Hippocampal formation (tissue), 2 donors: ENCODE data around the gene ALK.

Experiments
- DNase-seq, 2 donors: peaks; one replicate each; lab custom pipeline; 2025; lab: John Stamatoyannopoulos, UW

ALK gene

DNA sequence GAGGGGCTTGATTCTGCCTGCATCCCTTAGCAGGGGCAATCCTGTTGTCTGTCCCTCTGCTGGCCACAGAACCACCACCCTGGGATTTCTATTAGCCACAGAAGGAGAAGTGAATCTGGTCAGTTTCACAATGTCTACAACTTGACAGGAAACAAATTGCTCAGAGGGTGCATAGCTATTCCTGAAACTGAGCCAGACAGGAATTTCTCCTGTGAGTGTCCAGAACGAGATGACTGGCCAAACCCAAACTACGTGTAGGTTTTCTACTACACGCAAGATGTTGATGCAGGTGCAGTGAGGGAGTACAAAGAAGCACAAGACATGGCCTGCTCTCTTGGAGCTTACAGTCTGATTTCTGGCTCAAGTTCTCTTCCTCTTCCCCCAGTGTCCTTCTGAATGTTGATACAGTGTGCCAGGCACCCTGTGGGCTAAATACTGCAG lies 604.3 kb downstream of the ALK start:
- no peak for DNase-seq

DNA sequence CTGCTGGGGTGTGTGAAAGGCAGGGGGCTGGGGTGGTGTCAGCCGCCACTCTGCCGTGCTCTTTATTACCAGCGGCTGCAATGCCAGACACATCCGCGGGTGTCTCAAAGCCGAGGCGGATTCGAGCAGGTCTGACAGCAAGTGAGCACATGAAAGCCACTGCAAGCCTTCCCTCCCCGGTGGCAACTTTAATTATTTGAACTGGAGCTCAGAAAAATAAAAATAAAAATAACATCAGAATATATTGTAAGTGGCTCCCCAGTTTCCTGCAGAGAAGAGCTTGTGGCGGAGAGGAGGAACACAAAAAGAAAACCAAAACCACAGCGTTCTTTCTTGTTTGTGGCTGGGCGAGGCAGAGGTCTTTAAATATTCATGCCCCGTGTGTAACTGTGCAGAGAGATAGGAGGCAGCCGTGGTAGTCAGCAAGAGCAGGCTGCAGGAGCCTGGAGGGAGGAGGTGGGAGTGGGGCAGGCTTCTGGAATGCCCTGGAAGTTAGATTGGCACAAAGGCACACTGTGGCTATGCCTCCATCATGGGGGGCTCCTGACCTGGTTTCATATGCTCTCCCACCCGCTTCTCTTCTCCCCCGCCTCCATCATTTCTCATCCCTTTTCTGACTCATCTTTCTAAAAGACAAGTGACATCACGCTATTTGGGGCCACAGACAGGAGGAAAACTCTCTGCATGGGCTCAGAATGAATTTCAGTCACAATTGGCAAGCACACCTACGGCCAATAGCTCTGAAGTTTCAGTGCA lies 606.4 kb downstream of the ALK start:
- DNase-seq: no peak

DNA sequence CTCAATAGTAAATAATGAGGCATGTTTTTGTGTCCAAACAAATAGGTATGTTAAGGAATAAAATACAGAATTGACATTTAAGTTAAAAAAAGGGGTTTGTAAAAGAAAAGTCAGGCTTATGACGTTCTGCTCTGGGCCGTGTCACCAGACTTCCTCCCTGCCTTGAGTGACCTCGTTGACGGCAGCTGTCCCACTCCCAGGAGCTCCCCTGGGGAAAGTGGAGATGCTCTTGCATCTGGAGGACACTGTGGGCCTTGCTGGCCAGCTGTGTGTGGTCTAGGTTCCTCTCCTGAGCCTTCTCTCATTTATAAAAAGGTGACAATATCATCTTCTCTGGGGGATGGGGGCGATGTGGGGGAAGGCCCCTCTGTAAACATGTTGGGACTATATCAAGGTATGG lies 609.9 kb downstream of the ALK start:
- no peak for DNase-seq

DNA sequence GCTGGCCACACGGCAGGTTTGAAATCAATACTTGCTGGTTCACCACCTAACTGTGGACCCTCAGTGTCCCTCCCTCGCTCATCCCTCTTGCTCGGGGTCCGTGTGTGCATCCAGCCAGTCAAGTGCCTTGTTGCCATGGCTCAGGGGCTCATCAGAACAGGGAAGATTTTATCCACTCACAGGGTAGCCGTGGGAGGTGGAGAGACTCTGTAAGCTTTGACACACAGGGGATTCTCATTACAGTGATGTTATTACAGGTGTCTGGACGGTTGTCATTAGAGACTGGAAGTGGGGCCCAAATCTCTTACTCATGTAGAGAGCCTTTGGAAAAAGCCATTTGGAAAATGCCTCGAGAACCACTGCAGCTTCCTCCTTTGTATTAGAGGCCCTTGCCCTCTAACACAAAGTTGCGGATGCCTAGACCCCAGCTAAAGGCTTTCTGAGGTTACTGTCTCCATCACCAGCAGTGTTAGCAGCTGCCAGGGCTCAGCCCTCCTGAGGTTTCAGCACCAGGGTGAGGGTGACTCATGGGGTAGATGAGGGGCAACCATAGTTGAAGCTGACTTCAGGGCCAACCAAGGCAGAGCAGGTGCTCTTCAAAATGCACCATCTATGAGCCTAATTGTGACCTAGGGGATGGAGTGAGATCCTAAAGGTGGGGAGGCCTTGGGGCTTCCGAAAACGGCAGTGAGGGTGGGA lies 610.6 kb downstream of the ALK start:
- no peak for DNase-seq

DNA sequence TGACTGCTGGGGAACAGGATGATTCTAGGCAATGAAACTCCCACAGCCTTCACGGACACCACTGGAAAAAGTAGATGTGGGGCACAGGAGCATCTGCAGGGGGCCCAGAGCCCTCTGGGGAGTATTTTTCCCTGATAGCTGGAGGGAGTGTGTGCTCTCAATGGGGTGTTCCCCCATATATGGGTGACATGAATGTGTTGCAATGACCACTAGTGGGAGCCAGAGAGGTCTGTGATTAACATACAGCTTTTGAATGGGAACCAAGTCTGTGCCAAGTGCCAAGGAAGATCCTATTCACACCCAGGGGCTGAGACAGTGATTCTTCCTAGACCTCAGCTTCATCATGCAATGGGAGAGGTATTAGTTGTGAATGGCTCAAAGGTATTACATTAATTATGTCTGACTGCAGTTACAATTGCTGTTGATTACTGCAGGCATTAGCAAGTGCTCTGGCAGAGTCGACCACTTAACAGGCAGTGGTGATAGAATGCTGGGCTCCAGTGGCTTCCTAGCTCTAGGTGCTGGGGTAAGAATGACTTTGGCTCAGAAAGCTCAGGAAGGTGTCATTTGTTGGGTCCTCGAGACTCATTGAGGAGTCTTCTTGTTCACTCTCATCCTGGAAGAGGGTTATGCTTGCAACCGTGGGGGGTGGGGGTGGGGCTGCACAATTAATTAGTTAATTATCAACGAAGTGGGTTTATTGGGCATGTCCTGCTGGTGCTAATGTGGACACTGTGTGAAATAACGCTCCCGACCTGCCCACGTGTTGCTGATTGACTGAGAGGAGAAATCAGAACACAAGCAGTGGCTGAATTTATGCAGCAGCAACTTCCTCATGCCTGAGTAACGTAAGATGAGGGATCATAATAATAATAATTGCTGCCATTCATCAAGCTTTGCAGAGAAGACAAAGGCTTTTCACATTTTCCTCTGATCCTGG lies 612.0 kb downstream of the ALK start:
- peak in 1 of 2 donors; percentile 17 for DNase-seq

DNA sequence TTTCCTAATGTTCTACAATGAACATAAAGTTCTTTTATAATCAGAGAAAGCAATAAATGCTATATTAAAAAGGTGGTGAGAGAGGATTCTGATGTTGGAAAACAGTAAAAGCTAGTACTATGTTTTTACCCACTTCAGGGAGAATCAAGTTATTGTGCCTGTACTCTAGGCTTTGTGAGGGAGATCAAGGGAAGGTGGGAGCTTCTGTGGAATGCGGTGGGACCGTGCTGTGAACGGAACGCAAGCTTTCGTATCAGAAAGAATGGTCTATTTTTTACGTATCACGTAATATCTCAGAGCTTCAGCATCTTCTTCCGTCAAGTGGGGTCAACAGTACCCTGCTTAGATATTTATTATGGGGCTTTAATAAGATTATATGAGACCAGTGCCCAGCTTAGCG lies 613.0 kb downstream of the ALK start:
- no peak for DNase-seq

DNA sequence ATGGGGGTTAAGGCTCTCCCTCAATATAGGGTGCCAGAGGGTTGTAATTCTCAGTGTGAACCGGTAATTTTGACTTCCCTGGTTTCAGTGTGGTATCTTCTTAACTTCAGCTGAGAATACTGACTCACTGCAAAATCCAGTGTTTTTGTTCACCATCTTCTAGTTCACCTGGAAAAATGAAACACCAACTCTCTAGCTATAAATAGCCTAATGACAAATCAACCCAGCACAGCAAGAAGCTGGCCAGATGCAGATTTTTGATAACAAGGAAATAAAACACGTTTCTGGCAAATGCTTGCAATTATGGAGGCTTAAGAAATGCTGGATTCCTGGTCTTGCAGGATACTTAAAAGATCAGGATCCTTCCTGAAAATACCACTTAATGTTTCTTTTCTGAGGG lies 613.9 kb downstream of the ALK start:
- DNase-seq: no peak

DNA sequence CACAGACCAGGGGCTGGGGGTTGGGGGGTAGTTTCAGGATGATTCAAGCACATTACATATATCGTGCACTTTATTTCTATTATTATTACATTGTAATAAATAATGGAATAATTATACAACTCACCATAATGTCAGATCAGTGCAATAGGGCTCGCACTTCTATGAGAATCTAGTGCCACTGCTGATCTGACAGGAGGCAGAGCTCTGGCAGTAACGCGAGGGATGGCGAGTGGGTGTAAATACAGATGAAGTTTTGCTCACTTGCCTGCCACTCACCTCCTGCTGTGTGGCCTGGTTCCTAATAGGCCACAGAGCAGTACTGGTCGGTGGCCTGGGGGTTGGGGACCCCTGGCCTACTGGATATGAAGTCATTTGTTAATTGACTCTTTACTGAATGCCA lies 615.6 kb downstream of the ALK start:
- no peak for DNase-seq

DNA sequence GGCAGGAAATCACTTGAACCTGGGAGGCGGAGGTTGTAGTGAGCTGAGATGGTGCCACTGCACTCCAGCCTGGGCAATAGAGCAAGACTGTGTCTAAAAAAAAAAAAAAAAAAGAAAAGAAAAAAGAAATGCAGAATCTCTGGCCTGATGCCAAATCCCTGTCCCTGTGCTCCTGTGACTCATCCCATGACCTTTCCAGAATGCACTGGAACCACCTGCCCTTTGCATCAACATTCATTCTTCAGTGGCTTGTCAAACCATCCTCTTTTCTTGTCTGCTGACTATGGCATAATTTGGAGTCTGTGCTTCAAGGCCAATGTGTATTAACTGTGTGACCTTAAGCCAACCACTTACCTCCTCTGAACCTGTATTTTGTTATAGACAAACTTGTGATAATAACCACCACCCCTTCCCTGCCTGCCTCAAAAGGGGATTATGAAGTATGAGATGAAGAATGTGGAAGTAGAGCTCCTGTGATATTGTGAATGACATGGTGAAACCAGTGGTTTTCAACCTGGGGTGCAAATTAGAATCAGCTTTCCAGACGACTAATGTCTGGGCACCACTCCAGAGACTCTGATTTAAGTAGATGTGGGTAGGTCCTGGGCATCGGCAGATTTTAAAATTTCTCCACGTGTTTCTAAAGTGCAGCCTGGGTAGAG lies 616.9 kb downstream of the ALK start:
- no peak for DNase-seq

DNA sequence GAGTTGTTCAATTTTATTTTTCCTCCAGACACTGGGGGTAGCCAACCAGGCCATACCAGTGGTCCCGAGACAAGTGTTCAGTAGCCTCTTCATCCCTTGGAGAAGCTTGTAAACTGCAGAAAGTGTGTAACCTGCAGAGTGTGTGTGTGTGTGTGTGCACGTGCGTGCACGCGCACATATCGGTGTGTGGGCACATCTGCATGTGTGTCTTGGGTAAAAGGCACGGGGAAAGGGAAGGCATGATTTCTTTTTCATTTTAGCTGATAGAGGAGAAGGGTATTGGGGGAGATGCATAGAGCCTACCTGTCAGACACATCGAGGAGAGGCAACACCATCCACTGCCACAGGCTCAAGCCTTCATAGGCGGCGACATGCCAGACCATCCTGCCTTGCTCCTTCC lies 624.8 kb downstream of the ALK start:
- DNase-seq: no peak

DNA sequence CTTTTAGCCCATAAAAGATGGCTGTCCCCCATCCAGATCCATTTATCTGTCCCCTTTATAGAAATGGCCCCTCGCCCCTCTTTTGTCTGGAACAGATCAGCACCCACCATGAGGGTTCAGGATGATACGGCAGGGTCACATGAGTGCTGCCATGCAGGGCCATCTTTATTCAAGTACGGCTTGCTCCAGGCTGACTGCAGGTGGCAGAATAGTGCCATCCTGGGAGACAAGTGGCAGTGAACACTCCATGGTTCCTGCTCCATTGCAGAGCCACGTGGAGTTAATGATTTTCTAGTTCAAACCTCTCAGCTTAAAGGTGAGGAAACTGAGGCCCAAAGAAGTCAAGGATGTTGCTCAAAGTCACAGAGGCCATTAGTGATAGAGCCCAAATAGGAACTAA lies 625.5 kb downstream of the ALK start:
- DNase-seq: no peak

DNA sequence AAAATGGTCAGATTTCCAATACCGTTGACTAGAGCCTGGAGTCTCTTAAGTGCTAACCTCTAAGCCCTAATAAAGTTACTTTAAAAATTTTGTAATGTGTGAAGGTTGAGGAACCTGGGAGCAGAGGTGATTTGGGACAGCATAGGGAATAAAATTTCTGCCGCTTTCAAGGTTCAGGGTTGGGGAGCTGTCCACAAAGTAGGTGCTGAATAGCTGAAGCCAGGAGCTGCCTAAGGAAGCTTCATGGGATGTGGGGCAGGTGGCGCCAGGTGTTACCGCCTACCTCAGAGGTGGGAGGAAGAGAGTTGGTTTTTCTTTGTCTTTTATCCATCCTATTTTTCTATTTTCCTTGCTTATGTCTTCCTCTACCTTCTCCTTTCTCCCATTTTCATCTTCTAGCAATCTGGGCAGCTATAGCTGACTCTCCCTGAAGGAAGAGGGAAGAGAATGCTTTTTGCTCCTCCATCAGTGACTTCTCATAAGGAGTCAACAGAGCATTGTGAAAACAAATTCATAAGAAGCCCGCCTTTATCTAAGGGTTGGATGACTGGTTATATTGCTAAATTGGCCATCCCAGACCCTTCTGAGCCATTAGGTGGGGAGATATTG lies 627.5 kb downstream of the ALK start:
- DNase-seq: no peak

DNA sequence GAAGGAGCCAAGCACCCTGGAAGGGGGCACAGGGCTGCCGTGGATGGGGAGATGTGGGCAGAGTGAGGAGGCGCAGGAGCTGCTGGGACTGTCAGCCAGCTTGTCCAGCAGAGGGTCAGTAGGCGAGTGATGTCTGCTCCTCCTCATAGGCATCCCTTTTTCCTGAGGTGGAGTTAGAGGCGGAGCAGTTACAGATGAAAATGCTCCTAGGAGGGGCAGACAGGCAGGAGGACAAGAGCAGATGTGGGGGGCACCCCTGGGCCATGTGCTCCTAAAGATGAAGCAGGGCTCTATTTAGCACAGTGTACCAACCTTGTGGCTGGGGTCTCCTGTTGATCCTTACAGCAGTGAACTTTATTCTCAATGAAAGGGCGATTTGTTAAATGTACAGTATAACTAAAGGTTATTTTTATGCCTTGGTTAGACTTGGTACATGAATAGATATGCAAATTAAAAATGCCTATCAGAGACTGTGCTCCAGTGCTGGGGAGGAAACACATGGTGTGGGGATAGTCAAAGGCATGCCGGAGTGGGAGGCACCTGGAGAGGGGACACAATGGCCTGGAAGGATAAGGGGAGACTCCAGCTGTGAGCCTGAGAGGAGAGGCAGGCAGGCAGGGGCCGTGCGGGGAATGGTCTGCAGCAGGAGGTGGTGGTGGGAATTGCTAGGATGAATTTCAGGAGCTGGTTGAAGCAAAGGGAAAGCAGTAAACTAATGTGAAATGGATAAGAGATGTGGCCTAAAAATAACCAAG lies 630.9 kb downstream of the ALK start:
- no peak for DNase-seq

DNA sequence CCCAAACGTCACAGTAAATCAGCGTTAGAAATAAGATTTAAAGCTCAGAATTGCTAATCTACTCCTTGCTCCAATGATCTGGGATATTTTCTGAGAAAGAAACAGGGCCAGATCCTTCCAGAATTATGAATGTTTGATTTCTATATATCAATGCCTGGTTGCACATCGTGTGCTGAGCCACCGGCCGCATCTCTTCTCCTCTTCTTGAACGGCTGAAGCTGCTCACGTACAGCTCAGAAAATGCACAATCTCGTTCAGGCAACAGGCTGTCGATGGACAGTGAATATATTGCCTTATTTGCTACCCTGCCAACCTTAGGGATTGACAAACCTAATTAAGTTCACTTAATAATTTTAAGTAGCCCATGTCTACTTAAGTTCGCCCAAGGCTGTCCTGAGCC lies 636.7 kb downstream of the ALK start:
- DNase-seq: no peak

DNA sequence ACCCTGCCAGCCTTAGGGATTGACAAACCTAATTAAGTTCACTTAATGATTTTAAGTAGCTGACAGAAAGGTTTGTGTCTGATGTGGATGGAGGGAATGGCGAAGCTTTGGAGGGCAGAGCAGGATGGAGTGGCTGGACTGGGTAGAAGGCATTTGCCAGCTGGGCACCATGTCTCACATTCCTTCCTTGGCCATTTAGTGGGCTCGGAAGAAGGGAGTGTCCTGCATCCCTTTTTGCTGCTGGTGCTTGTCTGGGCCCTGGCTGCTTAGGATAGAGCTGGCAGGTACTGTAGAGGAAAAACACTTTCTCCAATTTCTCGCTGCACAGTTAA lies 639.5 kb downstream of the ALK start:
- no peak for DNase-seq

DNA sequence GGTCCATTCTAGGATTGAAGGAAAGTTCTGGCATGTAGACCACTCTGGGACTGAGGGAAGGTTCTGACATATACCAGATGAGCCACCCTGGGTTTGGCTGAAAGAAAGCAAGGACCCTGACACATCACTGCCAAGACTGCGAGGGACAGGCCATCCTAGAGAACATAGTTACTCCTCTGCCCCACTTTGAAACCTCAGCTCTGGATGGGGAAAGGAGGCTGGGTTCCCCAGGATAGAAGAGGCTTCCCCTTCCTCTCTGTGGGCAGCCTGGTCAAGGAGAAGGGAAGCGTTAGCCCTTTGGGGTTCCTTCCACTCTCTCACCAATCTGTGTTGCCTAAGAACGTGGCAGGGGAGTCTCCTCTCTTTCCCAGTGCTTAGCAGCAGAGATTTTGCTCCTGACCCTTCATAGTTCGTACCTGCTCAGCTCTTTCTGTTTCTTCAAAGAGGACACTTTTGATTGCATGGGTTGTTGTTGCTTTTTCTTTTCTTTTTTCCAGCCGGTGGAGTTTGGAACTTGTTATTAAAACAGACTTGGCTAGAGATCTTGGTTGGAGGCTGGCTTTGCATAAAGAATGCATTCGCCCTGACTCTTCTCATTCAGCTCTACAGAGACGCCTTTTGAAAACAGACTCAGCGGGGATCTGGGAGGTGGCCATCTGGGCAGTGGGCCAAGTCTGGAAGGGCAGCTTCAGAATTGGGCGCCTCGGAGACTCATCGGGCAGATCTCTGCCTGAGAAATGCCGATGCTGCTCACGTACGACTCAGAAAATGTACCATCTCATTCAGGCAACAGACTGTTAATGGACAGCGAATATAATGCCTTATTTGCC lies 640.1 kb downstream of the ALK start:
- peak; percentile 48 to 84 for DNase-seq

DNA sequence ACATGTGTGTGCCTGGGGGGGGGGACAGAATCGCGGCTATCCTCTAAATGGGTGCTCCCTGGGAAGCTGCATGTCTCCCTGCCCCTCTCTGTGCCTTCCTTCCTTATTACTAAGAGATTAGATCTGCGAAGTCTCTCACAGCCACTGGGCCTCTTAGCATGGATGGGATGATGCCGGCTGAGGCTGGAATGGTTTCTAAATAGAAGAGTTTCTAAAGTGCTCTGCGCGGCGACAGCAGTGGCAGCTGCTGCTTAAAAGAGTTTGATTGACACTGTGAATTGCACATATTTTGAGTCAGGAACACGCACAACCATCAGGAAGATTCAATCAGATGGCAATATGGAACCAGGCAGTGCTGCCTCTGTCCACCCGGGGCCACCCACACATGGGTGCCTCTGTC lies 642.4 kb downstream of the ALK start:
- no peak for DNase-seq

DNA sequence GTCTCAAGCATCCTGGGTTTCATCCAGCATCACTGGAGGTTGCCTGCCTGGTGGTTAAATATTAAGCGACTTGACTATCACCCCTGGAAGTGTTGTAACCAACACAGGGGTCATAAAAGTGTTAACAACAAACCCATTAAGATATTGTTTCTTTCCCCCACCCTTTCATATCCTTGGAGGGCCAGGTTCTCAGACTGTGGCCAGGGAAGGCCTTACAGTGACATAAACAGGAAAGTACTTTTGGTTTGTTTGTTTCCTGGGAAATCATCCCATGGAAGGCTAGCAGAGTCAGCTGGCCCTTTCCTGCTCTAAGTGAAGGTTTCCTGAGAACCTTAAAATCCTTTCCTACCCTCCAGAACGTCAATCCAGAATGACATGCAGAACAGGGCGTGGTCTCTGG lies 645.2 kb downstream of the ALK start:
- no peak for DNase-seq

DNA sequence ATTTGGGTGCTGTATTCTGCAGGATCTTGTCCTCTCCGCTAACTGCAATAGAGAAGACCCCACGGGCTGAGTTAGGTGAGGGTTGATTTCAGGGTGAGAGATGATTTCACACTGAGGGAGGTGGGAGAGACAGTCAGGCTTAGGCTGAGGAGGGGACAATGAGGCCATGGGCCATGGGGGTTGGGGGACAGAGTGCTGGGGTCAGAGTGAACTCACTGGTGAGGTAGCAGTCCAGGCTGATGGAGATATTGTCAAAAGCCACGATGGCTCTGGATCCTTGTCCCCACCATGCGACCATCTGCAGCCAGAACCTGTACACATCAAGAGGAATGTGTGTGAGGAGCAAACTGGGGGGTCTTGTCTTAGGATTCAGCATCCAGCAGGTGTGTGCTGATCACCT lies 646.2 kb downstream of the ALK start:
- no peak for DNase-seq
